ENCODE measurements around the gene SORCS2. TPM values are rescaled to one million over a fixed set of nuclear protein-coding genes. Genes with fewer than 3 reads are reported as not detected.

SORCS2 gene
- total RNA-seq, 1 donor: 0.27 TPM

DNA sequence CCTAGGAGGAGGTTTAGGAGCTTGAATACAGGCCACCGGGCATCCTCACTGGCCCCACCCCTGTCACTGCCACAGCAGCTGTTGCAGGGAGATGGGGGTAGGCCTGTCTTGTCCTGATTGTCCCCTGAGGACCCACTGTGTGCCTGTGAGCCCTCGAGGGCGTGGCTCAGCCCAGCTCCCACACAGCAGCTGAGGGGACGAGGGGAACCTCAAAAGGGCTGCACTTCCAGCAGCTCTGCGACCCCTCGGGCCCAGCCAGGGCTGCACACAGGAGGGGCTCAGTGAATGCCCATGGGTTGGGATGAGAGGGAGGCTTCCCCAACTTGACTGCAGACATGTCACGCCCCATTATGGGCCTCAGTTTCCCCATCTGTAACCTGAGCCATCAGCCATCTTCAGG lies 521.4 kb downstream of the SORCS2 start:
- no peak overlapping the region for H3K4me3 ChIP-seq (ENCODE audit: low read depth, low read length)
- DNase-seq (ENCODE audit: low read depth): no peak
- TF ChIP-seq, protein P1, sequence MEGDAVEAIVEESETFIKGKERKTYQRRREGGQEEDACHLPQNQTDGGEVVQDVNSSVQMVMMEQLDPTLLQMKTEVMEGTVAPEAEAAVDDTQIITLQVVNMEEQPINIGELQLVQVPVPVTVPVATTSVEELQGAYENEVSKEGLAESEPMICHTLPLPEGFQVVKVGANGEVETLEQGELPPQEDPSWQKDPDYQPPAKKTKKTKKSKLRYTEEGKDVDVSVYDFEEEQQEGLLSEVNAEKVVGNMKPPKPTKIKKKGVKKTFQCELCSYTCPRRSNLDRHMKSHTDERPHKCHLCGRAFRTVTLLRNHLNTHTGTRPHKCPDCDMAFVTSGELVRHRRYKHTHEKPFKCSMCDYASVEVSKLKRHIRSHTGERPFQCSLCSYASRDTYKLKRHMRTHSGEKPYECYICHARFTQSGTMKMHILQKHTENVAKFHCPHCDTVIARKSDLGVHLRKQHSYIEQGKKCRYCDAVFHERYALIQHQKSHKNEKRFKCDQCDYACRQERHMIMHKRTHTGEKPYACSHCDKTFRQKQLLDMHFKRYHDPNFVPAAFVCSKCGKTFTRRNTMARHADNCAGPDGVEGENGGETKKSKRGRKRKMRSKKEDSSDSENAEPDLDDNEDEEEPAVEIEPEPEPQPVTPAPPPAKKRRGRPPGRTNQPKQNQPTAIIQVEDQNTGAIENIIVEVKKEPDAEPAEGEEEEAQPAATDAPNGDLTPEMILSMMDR (IDR thresholded peaks at IDR 0.05; ENCODE audit: insufficient read depth, low read length): no peak

DNA sequence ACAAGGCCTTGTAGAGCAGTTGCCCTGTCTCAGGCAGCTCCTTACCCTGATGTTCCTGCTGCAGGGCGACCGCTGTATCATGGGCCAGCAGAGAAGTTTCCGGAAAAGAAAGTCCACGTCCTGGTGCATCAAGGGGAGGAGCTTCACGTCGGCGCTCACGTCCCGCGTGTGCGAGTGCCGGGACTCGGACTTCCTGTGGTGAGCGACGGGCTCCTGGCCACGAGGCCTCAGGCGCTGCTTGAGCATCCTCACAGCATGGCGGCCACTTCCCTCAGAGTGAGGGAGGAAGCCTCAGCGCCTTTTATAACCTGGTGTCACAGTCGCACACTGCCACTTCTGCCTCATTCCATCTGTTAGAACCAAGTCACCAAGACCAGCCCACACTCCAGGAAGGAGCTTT lies 521.8 kb downstream of the SORCS2 start:
- TF ChIP-seq, protein P1 (IDR thresholded peaks at IDR 0.05; ENCODE audit: insufficient read depth, low read length): no peak
- DNase-seq (ENCODE audit: low read depth): no peak
- H3K4me3 ChIP-seq (ENCODE audit: low read depth, low read length): no peak overlapping the region

DNA sequence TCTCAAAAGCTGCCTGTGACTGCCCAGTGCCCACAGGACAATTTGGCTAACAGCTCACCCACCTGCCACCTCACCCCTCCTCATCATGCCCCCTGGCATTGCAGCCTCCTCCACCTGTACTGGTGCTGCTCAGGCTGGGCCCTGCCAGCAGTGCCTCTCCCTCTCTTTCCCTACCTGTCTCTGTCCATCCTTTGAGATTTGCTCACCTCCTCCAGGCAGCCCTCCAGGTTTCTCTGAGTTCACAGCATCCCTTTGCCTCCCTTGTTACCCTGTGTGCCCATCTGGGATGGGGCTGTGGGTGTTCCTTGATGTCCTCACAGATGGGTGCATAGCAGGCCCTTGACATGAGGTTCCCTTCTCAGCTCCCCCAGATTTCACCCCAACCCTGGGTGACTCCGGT lies 522.4 kb downstream of the SORCS2 start:
- TF ChIP-seq, protein P1 (IDR thresholded peaks at IDR 0.05; ENCODE audit: insufficient read depth, low read length): no peak
- DNase-seq (ENCODE audit: low read depth): no peak
- H3K4me3 ChIP-seq (ENCODE audit: low read depth, low read length): no peak overlapping the region

DNA sequence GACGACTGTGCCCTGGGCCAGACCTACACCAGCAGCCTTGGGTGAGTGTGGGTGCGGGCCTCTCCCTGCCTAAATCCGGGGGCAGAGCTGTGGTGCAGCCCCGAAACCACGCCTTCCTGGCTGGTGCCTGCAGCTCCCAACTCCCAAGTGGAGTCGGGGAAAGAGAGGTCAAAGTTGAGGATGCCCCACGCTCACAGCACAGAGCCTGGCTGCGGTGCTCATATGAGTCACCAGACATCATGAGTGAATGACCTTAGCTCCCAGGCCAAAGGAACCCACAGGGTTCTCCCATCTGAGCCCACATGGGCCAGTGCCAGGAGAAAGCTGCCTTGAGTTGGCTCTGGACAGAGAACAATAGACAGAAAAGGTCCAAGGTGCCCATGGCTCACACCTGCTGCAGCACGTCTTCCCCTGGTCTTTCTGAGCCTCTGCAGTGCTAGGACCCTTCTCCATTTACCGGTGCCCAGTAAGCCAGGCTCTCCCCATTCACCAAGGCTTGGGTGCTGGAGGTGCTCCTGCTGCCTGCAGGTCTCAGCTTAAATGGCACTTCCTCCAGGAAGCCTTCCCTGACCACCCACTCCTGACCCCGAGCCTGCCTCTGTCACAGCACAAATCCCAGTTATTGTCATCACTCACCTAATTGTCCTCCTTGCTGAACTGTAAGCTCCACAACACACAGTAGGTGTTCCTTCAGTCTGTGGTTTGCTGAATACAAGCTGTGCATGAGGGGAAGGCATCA lies 523.1 kb downstream of the SORCS2 start:
- TF ChIP-seq, protein P1 (IDR thresholded peaks at IDR 0.05; ENCODE audit: insufficient read depth, low read length): no peak
- no peak for DNase-seq (ENCODE audit: low read depth)
- H3K4me3 ChIP-seq (ENCODE audit: low read depth, low read length): no peak overlapping the region

DNA sequence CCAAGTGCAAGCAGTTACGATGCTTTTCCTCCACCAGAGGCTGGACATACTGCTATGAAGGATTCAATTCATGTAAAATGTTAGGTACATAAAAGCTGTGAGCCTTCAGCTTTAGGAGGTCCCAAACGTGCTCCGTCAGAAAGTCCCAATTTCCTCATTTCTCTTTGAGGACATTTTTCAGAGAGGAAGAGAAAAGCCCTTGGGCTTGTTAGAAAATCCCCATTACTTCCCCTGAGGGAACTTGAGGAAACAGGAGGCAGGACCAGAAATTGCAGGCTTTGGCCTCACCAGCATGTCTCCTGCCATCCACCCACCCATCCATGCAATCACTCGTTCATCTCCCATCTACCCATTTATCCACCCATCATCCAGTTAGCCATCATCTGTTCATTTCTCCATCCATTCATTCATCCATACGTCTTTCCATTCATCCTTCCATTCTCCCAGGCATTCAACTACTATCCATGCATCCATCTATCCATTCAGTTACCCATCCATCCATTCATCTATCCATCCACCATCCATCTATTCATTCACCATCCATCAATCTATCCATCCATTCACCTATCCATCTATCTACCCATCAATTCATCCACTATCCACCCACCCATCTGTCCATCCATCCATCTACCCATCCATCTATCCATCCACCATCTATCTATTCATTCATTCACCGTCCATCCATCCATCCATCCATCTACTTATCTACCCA lies 523.8 kb downstream of the SORCS2 start:
- DNase-seq (ENCODE audit: low read depth): no peak
- TF ChIP-seq, protein P1 (IDR thresholded peaks at IDR 0.05; ENCODE audit: insufficient read depth, low read length): no peak
- H3K4me3 ChIP-seq (ENCODE audit: low read depth, low read length): no peak overlapping the region

DNA sequence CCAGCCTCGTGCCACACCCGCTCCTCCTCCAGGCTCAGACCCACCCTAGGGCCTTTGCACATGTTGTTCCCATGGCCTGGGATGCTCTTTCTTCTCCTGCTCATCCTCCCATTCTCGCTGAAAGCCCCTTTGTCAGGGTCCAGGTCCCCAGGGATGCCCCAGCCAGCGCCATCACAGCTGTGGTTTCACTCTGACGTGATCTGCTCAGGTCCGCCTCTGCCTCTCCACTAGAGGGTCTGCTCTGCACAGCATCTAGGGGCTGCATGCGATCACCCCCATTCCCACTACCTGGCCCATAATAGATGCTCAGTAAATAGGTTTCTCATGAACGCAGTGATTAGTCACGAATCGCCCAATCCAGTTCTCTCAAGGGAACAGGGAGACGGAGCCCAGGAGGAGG lies 524.8 kb downstream of the SORCS2 start:
- TF ChIP-seq, protein P1 (IDR thresholded peaks at IDR 0.05; ENCODE audit: insufficient read depth, low read length): no peak
- no peak for DNase-seq (ENCODE audit: low read depth)
- no peak overlapping the region for H3K4me3 ChIP-seq (ENCODE audit: low read depth, low read length)
